ENCODE measurements around the gene UBA6.
"Not testable (repeated sequence)": the region's sequence is repeated elsewhere in the genome, so short reads cannot be mapped to it uniquely, and the experiment has no call there.

DNA sequence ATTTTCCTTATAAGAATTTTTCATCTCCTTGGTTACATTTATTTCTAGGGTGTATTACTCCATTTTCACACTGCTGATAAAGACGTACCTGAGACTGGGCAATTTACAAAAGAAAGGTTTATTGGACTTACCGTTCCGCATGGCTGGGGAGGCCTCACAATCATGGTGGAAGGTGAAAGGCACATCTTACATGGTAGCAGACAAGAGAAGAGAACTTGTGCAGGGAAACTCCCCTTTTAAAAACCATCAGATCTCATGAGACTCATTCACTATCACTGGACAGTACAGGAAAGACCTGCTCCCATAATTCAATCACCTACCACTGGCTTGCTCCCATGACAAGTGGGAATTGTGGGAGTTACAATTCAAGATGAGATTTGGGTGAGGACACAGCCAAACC, 5.7 kb upstream of the UBA6 start:
- TF ChIP-seq ZNF274 (IDR thresholded peaks at IDR 0.05; ENCODE audit: low read depth, low read length); YY1 (IDR thresholded peaks at IDR 0.05; ENCODE audit: insufficient read depth, insufficient read length): not testable (repeated sequence)

All from NT2/D1 (cell line).